Subcutaneous adipose tissue (tissue), 4 donors: ENCODE data around the gene DBN1. TPM values are rescaled to one million over a fixed set of nuclear protein-coding genes. Genes with fewer than 3 reads are reported as not detected.

Experiments used
- CTCF ChIP-seq: fragments of 450-650 bp; IDR thresholded peaks from one replicate; pipeline ENCODE4 v1.5.1; 2016; ENCODE audit warnings: low read depth, mild to moderate bottlenecking, control low read depth, antibody characterized with exemption, moderate library complexity
- total RNA-seq, 4 donors: library from RNA; depleted of rRNA; stranded (reverse); fragments of >200 nt; gene quantifications; one replicate each; pipeline ENCODE4 v1.1.0, GENCODE V29; 2016

The DBN1 gene
- total RNA-seq, 4 donors from 2014 or later, result 25.2 to 50.9 (median 37.6) TPM

GRCh38 chr5:177509381-177509951, 36.0 kb upstream of the DBN1 start, which contains the start of gene DOK3:
Gene DOK3 (minus strand): TSS chr5:177509826. CDS start chr5:177509540, 286 bp downstream.
- no peak for TF ChIP-seq CTCF

- TF ChIP-seq CTCF, result no peak
Measured at GRCh38 chr5:177508837-177509236, 35.4 kb upstream of the DBN1 start.

- TF ChIP-seq CTCF, result no peak
Measured at GRCh38 chr5:177508221-177508611, 34.8 kb upstream of the DBN1 start.

GRCh38 chr5:177507596-177508220, 34.3 kb upstream of the DBN1 start:
- no peak for TF ChIP-seq CTCF

- no peak for TF ChIP-seq CTCF
Measured at GRCh38 chr5:177507165-177507564, 33.7 kb upstream of the DBN1 start.

- no peak for TF ChIP-seq CTCF
Measured at GRCh38 chr5:177505075-177505474, 31.6 kb upstream of the DBN1 start.

- TF ChIP-seq CTCF, result no peak
Measured at GRCh38 chr5:177504086-177505056, 30.9 kb upstream of the DBN1 start.
